HFFc6 (cell line): Measurements from ENCODE around the gene ZSCAN16. TPM values are rescaled to one million over a fixed set of nuclear protein-coding genes. Genes with fewer than 3 reads are reported as not detected.
A peak's percentile ranks its signal among the peaks of the same experiment; 100 is the strongest.
"Not testable (repeated sequence)": the region's sequence is repeated elsewhere in the genome, so short reads cannot be mapped to it uniquely, and the experiment has no call there.

ENCODE experiments used
- DNase-seq: peaks from one replicate; pipeline ENCODE4 v3.0.0-alpha.2; 2018
- H3K27ac Mint-ChIP-seq: 2 replicates; pipeline ENCODE4 v1.8.0; 2020; ENCODE audit warnings: mild to moderate bottlenecking, mixed read lengths
- H3K27me3 Mint-ChIP-seq: 2 replicates; pipeline ENCODE4 v1.8.0; 2021; ENCODE audit warnings: mild to moderate bottlenecking, moderate library complexity, mixed read lengths; ENCODE audit not compliant: insufficient read depth
- H3K36me3 Mint-ChIP-seq: 2 replicates; pipeline ENCODE4 v1.8.0; 2021; ENCODE audit warnings: low read depth, mixed read lengths
- H3K4me1 Mint-ChIP-seq: 2 replicates; pipeline ENCODE4 v1.8.0; 2020; ENCODE audit warnings: low read depth, mixed read lengths
- H3K4me3 Mint-ChIP-seq: 2 replicates; pipeline ENCODE4 v1.8.0; 2020; ENCODE audit warnings: mild to moderate bottlenecking, moderate library complexity, mixed read lengths
- H3K9me3 Mint-ChIP-seq: 2 replicates; pipeline ENCODE4 v1.8.0; 2020; ENCODE audit warnings: mild to moderate bottlenecking, mixed read lengths
- CTCF ChIP-seq: fragments of 200-600 bp; sonication (generic); IDR thresholded peaks from 2 replicates; pipeline ENCODE4 v1.5.0; 2021; ENCODE audit warnings: antibody characterized with exemption, mild to moderate bottlenecking
- total RNA-seq, 6 experiments: library from RNA; stranded (reverse); fragmentation: NEBNext Ultra II Directional; extraction: Animal tissue kit (Norgen Biotek cat#: 25700); gene quantifications; 2 replicates in 1 of 6; 3 replicates in 5 of 6; pipeline ENCODE4 v1.2.3, GENCODE V29; 2021

ZSCAN16 gene
- total RNA-seq, 6 experiments from 2014 or later = 0.84 to 1.6 (median 1.1) TPM

- peaks cover 4% of the 10 kb centered on the region; the same call in 1 of the 2 replicates for H3K36me3 Mint-ChIP-seq
- H3K9me3 Mint-ChIP-seq = peaks cover 5% of the 10 kb centered on the region; the same call in 1 of the 2 replicates
- no peak overlapping the region for H3K27ac Mint-ChIP-seq
- TF ChIP-seq CTCF = no peak
- H3K27me3 Mint-ChIP-seq = peaks cover 1% of the 10 kb centered on the region; the same call in 1 of the 2 replicates
- no peak overlapping the region for H3K4me3 Mint-ChIP-seq
- no peak for DNase-seq
- peaks cover 20% of the 10 kb centered on the region for H3K4me1 Mint-ChIP-seq
These were observed 41.5 kb upstream of the ZSCAN16 start for GRCh38 chr6:28082939-28083338.

GRCh38 chr6:28089054-28089453 lies 35.4 kb upstream of the ZSCAN16 start:
- no peak for DNase-seq
- peaks cover 26% of the 10 kb centered on the region for H3K36me3 Mint-ChIP-seq
- peaks cover 5% of the 10 kb centered on the region for H3K27me3 Mint-ChIP-seq
- H3K4me3 Mint-ChIP-seq = no peak overlapping the region
- H3K27ac Mint-ChIP-seq = no peak overlapping the region
- H3K9me3 Mint-ChIP-seq = peaks cover 33% of the 10 kb centered on the region
- H3K4me1 Mint-ChIP-seq = no peaks in the 10 kb centered on the region
- no peak for TF ChIP-seq CTCF

- TF ChIP-seq CTCF = no peak
- Mint-ChIP-seq H3K4me3 (peak overlapping the region; percentile 82), H3K27ac (no peak overlapping the region), H3K4me1 (no peaks in the 10 kb centered on the region), H3K36me3 (peaks cover 26% of the 10 kb centered on the region), H3K9me3 (peaks cover 33% of the 10 kb centered on the region), H3K27me3 (peaks cover 6% of the 10 kb centered on the region)
- DNase-seq = no peak
These were observed 33.4 kb upstream of the ZSCAN16 start for GRCh38 chr6:28090917-28091586.

- not testable (repeated sequence) for H3K36me3 Mint-ChIP-seq, DNase-seq, H3K27ac Mint-ChIP-seq, H3K4me3 Mint-ChIP-seq, H3K9me3 Mint-ChIP-seq, H3K27me3 Mint-ChIP-seq
- H3K4me1 Mint-ChIP-seq = peaks cover 13% of the 10 kb centered on the region
These were observed 22.2 kb upstream of the ZSCAN16 start for GRCh38 chr6:28102222-28102621.

GRCh38 chr6:28102699-28103098 lies 21.7 kb upstream of the ZSCAN16 start:
- peaks cover 13% of the 10 kb centered on the region for H3K4me1 Mint-ChIP-seq
- DNase-seq, H3K9me3 Mint-ChIP-seq, H3K4me3 Mint-ChIP-seq, H3K27me3 Mint-ChIP-seq, H3K27ac Mint-ChIP-seq, H3K36me3 Mint-ChIP-seq: not testable (repeated sequence)

GRCh38 chr6:28104392-28105244 lies 19.8 kb upstream of the ZSCAN16 start:
- H3K4me1 Mint-ChIP-seq = peaks cover 13% of the 10 kb centered on the region
- H3K4me3 Mint-ChIP-seq = peak overlapping the region; percentile 86
- no peaks in the 10 kb centered on the region for H3K9me3 Mint-ChIP-seq
- DNase-seq = peak; percentile 69
- H3K27ac Mint-ChIP-seq = peak overlapping the region; percentile 78
- peaks cover 3% of the 10 kb centered on the region for H3K27me3 Mint-ChIP-seq
- peak; percentile 75 for TF ChIP-seq CTCF
- no peaks in the 10 kb centered on the region for H3K36me3 Mint-ChIP-seq
